ENCODE results near the gene PCDHGA1.
"Not testable (repeated sequence)": the region's sequence is repeated elsewhere in the genome, so short reads cannot be mapped to it uniquely, and the experiment has no call there.

PCDHGA1 gene

DNA sequence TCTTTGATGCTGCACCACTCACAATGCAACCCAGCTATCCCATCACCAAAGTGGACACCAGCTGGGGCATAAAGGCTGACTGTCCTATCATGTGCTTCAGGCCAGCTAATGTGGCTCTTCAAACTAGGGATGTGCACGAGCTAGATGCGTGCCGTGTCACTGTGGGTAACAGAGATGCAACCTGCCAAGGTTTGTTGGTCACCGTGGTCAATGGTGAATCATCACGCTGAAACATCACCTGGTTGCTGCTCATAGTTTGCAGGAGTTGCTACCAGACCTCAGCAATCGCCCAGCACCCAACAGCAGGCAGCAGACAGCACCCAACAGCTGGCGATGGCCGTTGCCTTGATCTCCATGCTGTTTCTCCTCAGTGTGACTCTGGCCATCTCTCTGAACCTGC, 2.1 kb upstream of the PCDHGA1 start:
- TF ChIP-seq, protein P1, sequence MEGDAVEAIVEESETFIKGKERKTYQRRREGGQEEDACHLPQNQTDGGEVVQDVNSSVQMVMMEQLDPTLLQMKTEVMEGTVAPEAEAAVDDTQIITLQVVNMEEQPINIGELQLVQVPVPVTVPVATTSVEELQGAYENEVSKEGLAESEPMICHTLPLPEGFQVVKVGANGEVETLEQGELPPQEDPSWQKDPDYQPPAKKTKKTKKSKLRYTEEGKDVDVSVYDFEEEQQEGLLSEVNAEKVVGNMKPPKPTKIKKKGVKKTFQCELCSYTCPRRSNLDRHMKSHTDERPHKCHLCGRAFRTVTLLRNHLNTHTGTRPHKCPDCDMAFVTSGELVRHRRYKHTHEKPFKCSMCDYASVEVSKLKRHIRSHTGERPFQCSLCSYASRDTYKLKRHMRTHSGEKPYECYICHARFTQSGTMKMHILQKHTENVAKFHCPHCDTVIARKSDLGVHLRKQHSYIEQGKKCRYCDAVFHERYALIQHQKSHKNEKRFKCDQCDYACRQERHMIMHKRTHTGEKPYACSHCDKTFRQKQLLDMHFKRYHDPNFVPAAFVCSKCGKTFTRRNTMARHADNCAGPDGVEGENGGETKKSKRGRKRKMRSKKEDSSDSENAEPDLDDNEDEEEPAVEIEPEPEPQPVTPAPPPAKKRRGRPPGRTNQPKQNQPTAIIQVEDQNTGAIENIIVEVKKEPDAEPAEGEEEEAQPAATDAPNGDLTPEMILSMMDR (IDR thresholded peaks at IDR 0.05; ENCODE audit: low read depth, low read length) = no peak
- DNase-seq = no peak
- Histone ChIP-seq H3K4me3 (ENCODE audit: low read depth, low read length) (no peak overlapping the region), H3K36me3 (no peaks in the 10 kb centered on the region), H3K9me3 (ENCODE audit: severe bottlenecking) (peaks cover 15% of the 10 kb centered on the region), H3K27me3 (ENCODE audit: insufficient read depth, low read depth, severe bottlenecking) (no peaks in the 10 kb centered on the region), H3K27ac (no peak overlapping the region)

DNA sequence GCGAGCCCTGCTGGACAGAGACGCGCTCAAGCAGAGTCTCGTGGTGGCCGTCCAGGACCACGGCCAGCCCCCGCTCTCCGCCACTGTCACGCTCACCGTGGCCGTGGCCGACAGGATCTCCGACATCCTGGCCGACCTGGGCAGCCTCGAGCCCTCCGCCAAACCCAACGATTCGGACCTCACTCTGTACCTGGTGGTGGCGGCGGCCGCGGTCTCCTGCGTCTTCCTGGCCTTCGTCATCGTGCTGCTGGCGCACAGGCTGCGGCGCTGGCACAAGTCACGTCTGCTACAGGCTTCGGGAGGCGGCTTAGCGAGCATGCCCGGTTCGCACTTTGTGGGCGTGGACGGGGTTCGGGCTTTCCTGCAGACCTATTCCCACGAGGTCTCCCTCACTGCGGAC, 2.3 kb downstream of the PCDHGA1 start:
- not testable (repeated sequence) for H3K4me3 ChIP-seq (ENCODE audit: low read depth, low read length); H3K27me3 ChIP-seq (ENCODE audit: insufficient read depth, low read depth, severe bottlenecking); DNase-seq; H3K36me3 ChIP-seq; H3K27ac ChIP-seq
- H3K9me3 ChIP-seq (ENCODE audit: severe bottlenecking) = peaks cover 18% of the 10 kb centered on the region

DNA sequence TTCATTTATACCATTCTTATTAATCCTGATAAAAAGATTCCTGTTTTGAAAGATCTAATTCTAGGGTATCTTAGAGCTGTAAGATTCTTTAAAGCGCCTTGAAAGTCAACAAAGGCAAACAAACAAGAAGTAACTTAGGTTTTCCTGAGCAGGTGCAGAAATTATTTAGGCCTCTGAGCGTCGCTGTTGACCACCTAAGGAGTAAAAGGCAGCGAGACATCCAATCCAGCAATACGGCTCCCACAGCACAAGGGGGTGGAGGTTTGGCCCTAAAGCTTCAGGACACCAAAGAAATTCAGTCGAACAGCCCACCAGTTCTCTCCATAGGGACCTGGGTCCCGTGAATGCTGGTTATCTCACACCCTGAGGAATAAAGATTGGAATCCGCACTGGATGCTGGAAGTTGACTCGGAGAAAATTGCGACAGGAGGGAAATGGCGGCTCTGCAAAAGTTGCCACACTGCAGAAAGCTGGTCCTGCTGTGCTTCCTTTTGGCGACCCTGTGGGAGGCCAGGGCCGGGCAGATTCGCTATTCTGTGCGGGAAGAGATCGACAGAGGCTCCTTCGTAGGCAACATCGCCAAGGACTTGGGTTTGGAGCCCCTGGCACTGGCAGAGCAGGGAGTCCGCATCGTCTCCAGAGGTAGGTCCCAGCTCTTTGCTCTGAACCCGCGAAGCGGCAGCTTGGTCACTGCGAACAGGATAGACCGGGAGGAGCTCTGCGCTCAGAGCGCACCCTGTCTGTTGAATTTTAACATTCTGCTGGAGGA, 8.4 kb downstream of the PCDHGA1 start, which contains the start of gene PCDHGA2:
Gene PCDHGA2, plus strand, starts transcription at position 223 of the 769 bp plus-strand sequence.
- Histone ChIP-seq H3K36me3 (no peaks in the 10 kb centered on the region), H3K4me3 (ENCODE audit: low read depth, low read length) (no peak within 1 kb of the TSS), H3K27me3 (ENCODE audit: insufficient read depth, low read depth, severe bottlenecking) (no peaks in the 10 kb centered on the region), H3K27ac (no peak within 1 kb of the TSS), H3K9me3 (ENCODE audit: severe bottlenecking) (peaks cover 14% of the 10 kb centered on the region)
- DNase-seq = peak; percentile 25
- TF ChIP-seq, protein P1 (IDR thresholded peaks at IDR 0.05; ENCODE audit: low read depth, low read length) = peak; percentile 63

DNA sequence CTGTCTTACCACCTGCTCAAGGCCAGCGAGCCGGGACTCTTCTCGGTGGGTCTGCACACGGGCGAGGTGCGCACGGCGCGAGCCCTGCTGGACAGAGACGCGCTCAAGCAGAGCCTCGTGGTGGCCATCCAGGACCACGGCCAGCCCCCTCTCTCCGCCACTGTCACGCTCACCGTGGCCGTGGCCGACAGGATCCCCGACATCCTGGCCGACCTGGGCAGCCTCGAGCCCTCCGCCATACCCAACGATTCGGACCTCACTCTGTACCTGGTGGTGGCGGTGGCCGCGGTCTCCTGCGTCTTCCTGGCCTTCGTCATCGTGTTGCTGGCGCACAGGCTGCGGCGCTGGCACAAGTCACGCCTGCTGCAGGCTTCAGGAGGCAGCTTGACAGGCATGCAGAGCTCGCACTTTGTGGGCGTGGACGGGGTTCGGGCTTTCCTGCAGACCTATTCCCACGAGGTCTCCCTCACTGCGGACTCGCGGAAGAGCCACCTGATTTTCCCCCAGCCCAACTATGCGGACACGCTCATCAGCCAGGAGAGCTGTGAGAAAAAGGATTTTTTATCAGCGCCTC, 10.6 kb downstream of the PCDHGA1 start:
- not testable (repeated sequence) for H3K27me3 ChIP-seq (ENCODE audit: insufficient read depth, low read depth, severe bottlenecking); H3K27ac ChIP-seq; H3K36me3 ChIP-seq; DNase-seq; H3K4me3 ChIP-seq (ENCODE audit: low read depth, low read length)
- H3K9me3 ChIP-seq (ENCODE audit: severe bottlenecking) = peaks cover 23% of the 10 kb centered on the region

DNA sequence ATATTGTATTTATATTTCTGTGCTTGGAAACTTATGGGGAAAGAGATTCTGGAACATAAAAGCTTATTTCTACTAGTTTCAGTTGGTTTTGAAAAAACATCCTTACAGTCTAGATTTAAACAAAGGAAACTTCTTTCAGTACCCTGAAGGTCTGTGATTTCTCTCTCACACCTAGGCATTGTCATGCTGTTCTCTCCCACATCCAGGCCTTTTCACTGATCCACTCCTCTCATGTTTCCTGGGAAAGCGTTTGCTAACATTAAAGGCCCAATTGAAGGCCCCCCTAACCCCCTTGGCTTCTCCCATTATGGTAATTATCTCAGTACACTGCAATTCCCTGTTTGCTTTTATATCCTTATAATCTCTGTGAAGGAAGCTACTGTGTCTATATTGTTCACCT, 12.5 kb downstream of the PCDHGA1 start:
- Histone ChIP-seq H3K27ac (no peak overlapping the region), H3K4me3 (ENCODE audit: low read depth, low read length) (no peak overlapping the region), H3K27me3 (ENCODE audit: insufficient read depth, low read depth, severe bottlenecking) (no peaks in the 10 kb centered on the region), H3K36me3 (no peaks in the 10 kb centered on the region), H3K9me3 (ENCODE audit: severe bottlenecking) (peaks cover 23% of the 10 kb centered on the region)
- no peak for DNase-seq
- TF ChIP-seq, protein P1 (IDR thresholded peaks at IDR 0.05; ENCODE audit: low read depth, low read length) = no peak

DNA sequence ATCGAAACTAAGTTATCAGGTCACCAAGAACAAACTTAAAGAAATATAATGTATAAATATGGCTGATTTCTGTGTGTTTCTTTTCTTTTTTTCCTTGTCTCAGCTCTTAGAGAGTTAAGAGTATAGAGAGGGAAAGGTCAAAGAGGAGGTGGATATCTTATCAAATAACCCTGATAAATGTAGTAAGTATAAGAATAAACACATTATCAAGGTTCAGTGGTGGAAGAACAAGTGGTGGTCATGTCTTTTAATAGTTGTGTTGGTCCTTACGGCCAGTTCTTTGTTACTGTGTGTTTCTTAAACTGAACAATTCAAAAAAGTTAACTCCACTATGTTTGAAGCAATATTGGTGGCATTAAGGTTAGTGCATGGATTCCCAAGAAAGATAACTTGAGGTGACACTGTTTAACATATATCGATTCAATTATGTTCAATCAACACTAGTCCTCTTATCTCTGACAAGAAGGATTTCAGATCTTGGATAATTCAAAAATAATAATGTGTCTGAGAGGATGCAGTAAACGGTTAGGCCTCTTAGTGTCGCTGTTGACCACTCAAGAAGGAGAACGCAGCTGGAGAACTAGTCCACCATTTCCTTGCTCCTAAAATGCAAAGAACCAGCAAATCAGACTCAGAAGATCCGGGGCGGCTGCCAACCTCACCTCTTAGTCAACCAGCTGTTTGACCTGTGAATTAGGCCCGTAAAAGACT, 13.1 kb downstream of the PCDHGA1 start, which contains the start of gene PCDHGA3:
Gene PCDHGA3, plus strand, starts transcription at position 588 of the 711 bp plus-strand sequence. CDS start 205 bp downstream, outside the sequence.
- Histone ChIP-seq H3K27me3 (ENCODE audit: insufficient read depth, low read depth, severe bottlenecking) (no peaks in the 10 kb centered on the region), H3K4me3 (ENCODE audit: low read depth, low read length) (no peak within 1 kb of the TSS), H3K36me3 (no peaks in the 10 kb centered on the region), H3K9me3 (ENCODE audit: severe bottlenecking) (peaks cover 23% of the 10 kb centered on the region), H3K27ac (no peak within 1 kb of the TSS)
- TF ChIP-seq, protein P1 (IDR thresholded peaks at IDR 0.05; ENCODE audit: low read depth, low read length) = peak; percentile 36; the same call in 1 of the 2 replicates
- DNase-seq = no peak

Measured in WERI-Rb-1 (cell line).